T1000 (cell line): Measurements from ENCODE around the gene SFT2D1.

Source experiments
- DNase-seq: peaks from one replicate; lab custom pipeline; 2025; ENCODE audit warnings: mixed read lengths; lab: John Stamatoyannopoulos, UW

SFT2D1 gene

DNA sequence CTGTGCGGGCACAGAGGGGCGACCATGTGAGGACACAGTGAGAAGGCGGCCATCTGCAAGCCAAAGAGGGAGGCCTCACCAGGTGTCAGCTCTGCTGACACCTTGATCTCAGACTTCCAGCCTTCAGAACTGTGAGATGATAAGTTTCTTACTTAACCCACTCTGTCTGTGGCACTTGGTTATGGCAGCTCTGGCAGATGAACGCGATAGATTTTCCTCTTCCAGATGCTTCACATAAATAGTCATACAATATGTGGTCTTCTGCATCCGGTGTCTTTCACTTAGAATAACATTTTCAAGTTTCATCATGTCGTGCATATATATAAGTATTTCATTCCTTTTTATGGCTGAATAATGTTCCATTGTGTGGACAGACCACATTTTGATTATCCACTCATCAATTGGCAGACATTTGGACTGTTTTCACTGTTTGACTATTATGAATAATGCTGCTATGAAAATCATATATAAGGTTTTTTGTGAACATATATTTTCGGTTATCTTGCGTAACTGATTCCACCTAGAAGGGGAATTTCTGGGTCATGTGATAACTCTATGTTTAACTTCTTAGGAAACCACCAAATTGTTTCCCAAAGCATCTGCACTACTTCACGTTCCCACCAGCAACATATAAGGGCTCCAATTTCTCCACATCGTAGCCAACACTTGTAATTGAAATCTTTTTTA, 64.3 kb downstream of the SFT2D1 start:
- no peak for DNase-seq

- DNase-seq = no peak
Measured at GRCh38 chr6:166277018-166277417, 65.3 kb downstream of the SFT2D1 start.

DNA sequence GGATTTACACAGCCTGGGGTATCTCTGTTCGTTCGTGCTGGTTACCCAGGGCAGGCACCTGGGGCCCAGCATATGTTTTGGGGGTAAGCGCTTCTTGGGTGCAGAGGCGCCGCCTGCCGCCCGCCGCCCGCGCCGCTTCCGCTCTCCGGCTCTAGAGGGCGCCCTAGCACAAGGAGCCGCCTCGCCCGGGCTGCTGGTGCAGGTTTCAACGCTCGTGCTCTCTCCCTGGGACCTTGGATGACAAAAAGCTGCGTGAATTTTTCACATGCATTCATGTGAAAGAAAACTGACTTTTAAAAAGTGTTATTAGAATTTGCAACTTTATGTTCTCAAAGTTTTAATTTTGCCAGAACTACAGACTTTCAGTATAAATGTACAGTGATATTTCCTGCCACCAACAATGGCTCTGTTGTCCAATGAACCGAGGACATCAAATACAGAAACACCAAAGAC, 66.6 kb downstream of the SFT2D1 start:
- no peak for DNase-seq

GRCh38 chr6:166274739-166275370, 67.5 kb downstream of the SFT2D1 start:
- DNase-seq = no peak

DNA sequence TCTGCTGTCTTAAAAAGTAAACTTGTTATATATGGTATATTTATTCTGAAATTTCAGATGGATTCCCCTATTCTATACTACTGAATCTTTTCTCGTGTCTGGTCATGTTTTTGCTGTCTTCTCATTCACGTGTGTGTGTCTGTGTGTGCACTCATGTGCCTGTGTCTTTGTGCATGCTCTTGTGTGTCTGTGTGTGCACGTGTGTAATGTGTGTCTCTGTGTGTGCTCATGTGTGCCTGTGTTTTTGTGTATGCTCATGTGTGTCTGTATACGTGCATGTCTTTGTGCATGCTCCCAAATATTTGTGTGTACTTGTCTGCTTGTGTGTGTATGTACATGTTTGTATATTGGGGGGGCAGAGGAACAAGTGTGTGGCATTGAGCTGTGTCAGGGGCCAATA, 68.2 kb downstream of the SFT2D1 start:
- DNase-seq = no peak

- no peak for DNase-seq
Measured at GRCh38 chr6:166271376-166271765, 71.0 kb downstream of the SFT2D1 start.

- DNase-seq = no peak
Measured at GRCh38 chr6:166270706-166271375, 71.5 kb downstream of the SFT2D1 start.
